AG09309 (cell line): Measurements from ENCODE around the gene SNAPC2.

Experiments used
- DNase-seq: peaks from one replicate; pipeline ENCODE4 v3.0.0-alpha.2; 2010; ENCODE audit warnings: low read depth
- H3K4me3 ChIP-seq: 2 replicates; pipeline ENCODE4 v1.5.1; 2011; ENCODE audit warnings: mild to moderate bottlenecking, low read depth, low read length, moderate library complexity; ENCODE audit not compliant: control insufficient read depth
- CTCF ChIP-seq: IDR thresholded peaks from 2 replicates; pipeline ENCODE4 v1.5.1; 2011; ENCODE audit warnings: mild to moderate bottlenecking, low read depth, low read length, inconsistent platforms; ENCODE audit not compliant: insufficient read depth, control insufficient read depth; ENCODE audit errors: missing control alignments

The SNAPC2 gene

GRCh38 chr19:7874076-7874896, 45.9 kb upstream of the SNAPC2 start, which contains the start of gene PRR36:
TSS of gene PRR36 (minus strand) at chr19:7874390. CDS start at chr19:7873689, 701 bp downstream.
- H3K4me3 ChIP-seq = no peak within 1 kb of the TSS; the same call in 1 of the 2 replicates
- TF ChIP-seq CTCF = no peak
- no peak for DNase-seq

GRCh38 chr19:7874897-7875273, 45.3 kb upstream of the SNAPC2 start:
- H3K4me3 ChIP-seq = no peak overlapping the region
- no peak for DNase-seq
- no peak for TF ChIP-seq CTCF

- no peak for TF ChIP-seq CTCF
- DNase-seq = no peak
- H3K4me3 ChIP-seq = no peak overlapping the region
Observed at GRCh38 chr19:7877249-7877836, 42.8 kb upstream of the SNAPC2 start.

- DNase-seq = no peak
- no peak for TF ChIP-seq CTCF
- no peak overlapping the region for H3K4me3 ChIP-seq
Observed at GRCh38 chr19:7879111-7879807, 40.9 kb upstream of the SNAPC2 start.

GRCh38 chr19:7879836-7880235, 40.3 kb upstream of the SNAPC2 start:
- no peak for TF ChIP-seq CTCF

GRCh38 chr19:7881910-7882309, 38.2 kb upstream of the SNAPC2 start:
- TF ChIP-seq CTCF = no peak
- no peak overlapping the region for H3K4me3 ChIP-seq
- DNase-seq = no peak

More at GRCh38 chr19:7879836-7880235, 40.3 kb upstream of the SNAPC2 start:
- no peak for DNase-seq
- H3K4me3 ChIP-seq = no peak overlapping the region
